Tibial artery (tissue), 4 donors: ENCODE measurements around the gene APMAP.
A peak's percentile ranks its signal among the peaks of the same experiment; 100 is the strongest.

Source experiments
- DNase-seq, 2 donors: peaks; one replicate each; pipeline ENCODE4 v3.0.0-alpha.2; 2019
- H3K27ac ChIP-seq, 2 donors: fragments of 200-600 bp; sonication (generic) in 1 of 2; 1 replicate in 1 of 2; 2 replicates in 1 of 2; pipeline ENCODE4 v1.5.1; 2018 to 2019; ENCODE audit warnings: mild to moderate bottlenecking in 1 of 2
- H3K27me3 ChIP-seq, 2 donors: fragments of 200-600 bp; sonication (generic) in 1 of 2; one replicate each; pipeline versions ENCODE4 v1.5.1 to v1.6.0; 2016 to 2019
- H3K36me3 ChIP-seq, 3 donors: fragments of 200-600 bp; sonication (generic) in 2 of 3; one replicate each; pipeline ENCODE4 v1.5.1; 2016 to 2019; ENCODE audit warnings: mild to moderate bottlenecking in 2 of 3
- H3K4me1 ChIP-seq, 4 donors: fragments of 200-600 bp; sonication (generic) in 2 of 4; 1 replicate in 3 of 4; 2 replicates in 1 of 4; pipeline ENCODE4 v1.5.1; 2016 to 2019
- H3K4me3 ChIP-seq, 2 donors: fragments of 200-600 bp; sonication (generic) in 1 of 2; 1 replicate in 1 of 2; 2 replicates in 1 of 2; pipeline ENCODE4 v1.5.1; 2018 to 2019; ENCODE audit warnings: mild to moderate bottlenecking in 2 of 2
- H3K9me3 ChIP-seq, 3 donors: fragments of 200-600 bp; sonication (generic) in 1 of 3; one replicate each; pipeline ENCODE4 v1.5.1; 2016 to 2019
- intact Hi-C: fragments of 100-400 bp; cut with DNase I; formaldehyde crosslinking; loops from one replicate; pipeline ENCODE4 v1.15.0; 2023; ENCODE audit warnings: low total_unique reads
- TF ChIP-seq, protein P1 (sequence below), 2 experiments: fragments of 200-600 bp in 1 of 2; fragments of 450-650 bp in 1 of 2; IDR thresholded peaks; one replicate each; pipeline ENCODE4 v1.5.1; 2017 to 2019; ENCODE audit warnings: antibody characterized with exemption in 2 of 2, mild to moderate bottlenecking in 1 of 2, moderate library complexity in 1 of 2

APMAP gene

DNA sequence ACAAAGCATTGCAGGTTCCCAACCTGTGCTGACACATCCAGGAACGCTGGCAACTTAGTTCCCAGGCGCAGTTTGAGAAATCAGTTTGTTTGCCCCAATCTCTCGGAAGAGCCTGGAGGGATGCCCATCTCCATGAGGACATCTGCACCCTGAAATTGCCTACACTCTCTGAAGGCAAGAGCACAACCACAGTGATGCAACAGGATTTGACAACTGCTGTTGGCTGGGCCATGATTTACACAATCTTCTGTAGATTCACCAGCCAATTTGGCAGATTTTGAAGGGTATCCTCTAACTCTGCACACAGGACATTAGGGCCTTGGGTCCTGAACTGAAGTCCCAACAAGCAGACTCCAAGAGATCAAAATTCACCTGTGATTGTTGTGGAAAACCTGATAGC lies 3.4 kb downstream of the APMAP start:
- Histone ChIP-seq H3K4me1 (peaks cover 0 to 22% (median 15%) of the 10 kb centered on the region in 4 donors), H3K27me3 (no peaks in the 10 kb centered on the region), H3K9me3 (no peaks in the 10 kb centered on the region), H3K27ac (no peak overlapping the region), H3K36me3 (peaks cover 0 to 4% (median 0%) of the 10 kb centered on the region in 3 donors), H3K4me3 (no peak overlapping the region)
- TF ChIP-seq, protein P1, sequence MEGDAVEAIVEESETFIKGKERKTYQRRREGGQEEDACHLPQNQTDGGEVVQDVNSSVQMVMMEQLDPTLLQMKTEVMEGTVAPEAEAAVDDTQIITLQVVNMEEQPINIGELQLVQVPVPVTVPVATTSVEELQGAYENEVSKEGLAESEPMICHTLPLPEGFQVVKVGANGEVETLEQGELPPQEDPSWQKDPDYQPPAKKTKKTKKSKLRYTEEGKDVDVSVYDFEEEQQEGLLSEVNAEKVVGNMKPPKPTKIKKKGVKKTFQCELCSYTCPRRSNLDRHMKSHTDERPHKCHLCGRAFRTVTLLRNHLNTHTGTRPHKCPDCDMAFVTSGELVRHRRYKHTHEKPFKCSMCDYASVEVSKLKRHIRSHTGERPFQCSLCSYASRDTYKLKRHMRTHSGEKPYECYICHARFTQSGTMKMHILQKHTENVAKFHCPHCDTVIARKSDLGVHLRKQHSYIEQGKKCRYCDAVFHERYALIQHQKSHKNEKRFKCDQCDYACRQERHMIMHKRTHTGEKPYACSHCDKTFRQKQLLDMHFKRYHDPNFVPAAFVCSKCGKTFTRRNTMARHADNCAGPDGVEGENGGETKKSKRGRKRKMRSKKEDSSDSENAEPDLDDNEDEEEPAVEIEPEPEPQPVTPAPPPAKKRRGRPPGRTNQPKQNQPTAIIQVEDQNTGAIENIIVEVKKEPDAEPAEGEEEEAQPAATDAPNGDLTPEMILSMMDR (IDR thresholded peaks at IDR 0.05): no peak
- intact Hi-C loops: no loop called here
- DNase-seq: no peak

DNA sequence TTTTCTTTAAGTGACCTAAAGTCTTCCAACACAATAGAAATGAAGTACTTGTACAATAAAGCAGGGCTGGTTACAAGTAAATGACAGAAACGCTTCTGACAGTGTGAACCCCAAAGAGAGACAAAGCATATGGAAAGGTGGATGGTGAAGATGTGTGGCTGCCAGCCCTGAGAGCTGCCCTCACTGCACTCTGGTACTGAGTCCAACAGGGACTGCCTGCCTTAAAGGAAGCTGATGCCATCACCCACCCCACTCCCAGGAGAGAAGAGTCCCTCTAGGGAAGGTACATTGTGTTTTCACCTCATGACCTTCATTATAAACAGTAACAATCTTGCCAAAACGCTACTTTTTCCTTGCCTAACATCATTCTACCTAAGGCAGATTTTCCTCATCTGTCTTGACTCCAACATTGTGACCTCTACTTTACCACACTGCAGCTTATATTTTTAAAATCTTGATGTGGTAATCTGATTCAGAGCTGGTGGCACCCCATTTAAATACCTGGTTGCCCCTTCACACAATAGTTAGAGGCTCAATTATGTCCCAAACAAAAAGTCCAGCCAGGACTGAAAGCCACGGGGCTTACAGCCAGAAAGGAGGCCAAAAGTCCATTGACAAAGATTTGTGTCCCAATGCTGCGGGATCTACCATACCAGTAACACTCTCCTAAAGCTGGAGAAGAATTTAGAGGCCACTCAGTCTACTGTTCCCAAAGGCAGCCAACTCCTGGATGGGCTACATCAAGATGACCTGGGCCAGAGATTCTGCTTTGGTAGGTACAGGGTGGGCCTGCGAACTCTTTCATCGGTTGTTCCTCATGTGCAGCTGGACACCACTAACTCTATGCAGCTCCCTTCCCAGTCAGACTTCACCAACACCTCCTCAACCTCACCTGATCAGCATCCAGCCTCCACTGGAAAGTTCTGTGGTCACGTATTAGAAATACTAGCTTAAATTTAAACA lies 4.4 kb downstream of the APMAP start:
- TF ChIP-seq, protein P1 (IDR thresholded peaks at IDR 0.05): no peak
- no peak overlapping the region for H3K4me3 ChIP-seq
- H3K36me3 ChIP-seq: peaks cover 4 to 9% (median 8%) of the 10 kb centered on the region in 3 donors
- H3K4me1 ChIP-seq: peaks cover 0 to 14% (median 10%) of the 10 kb centered on the region in 4 donors
- intact Hi-C loops: no loop called here
- no peaks in the 10 kb centered on the region for H3K27me3 ChIP-seq
- no peaks in the 10 kb centered on the region for H3K9me3 ChIP-seq
- no peak for DNase-seq
- H3K27ac ChIP-seq: no peak overlapping the region

DNA sequence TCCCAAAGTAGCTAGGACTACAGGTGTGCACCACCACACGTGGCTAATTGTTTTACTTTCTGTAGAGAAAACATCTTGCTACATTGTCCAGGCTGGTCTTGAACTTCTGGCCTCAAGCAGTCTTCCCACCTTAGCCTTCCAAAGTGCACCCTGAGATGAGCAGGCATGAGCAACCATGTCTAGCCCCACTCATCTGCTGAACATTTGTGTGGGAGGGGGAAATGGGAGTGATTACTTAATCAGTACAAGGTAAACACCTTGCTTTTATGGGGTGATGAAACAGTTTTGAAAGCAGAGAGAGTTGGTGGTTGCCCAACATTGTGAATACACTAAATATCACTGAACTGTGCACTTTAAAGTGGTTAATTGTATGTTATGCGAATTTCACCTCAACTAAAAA lies 5.3 kb downstream of the APMAP start:
- no peaks in the 10 kb centered on the region for H3K9me3 ChIP-seq
- H3K4me3 ChIP-seq: no peak overlapping the region
- DNase-seq: no peak
- H3K27ac ChIP-seq: no peak overlapping the region
- peaks cover 0 to 13% (median 10%) of the 10 kb centered on the region in 4 donors for H3K4me1 ChIP-seq
- TF ChIP-seq, protein P1 (IDR thresholded peaks at IDR 0.05): no peak
- intact Hi-C loops: no loop called here
- no peaks in the 10 kb centered on the region for H3K27me3 ChIP-seq
- peaks cover 8 to 14% (median 14%) of the 10 kb centered on the region in 3 donors for H3K36me3 ChIP-seq

DNA sequence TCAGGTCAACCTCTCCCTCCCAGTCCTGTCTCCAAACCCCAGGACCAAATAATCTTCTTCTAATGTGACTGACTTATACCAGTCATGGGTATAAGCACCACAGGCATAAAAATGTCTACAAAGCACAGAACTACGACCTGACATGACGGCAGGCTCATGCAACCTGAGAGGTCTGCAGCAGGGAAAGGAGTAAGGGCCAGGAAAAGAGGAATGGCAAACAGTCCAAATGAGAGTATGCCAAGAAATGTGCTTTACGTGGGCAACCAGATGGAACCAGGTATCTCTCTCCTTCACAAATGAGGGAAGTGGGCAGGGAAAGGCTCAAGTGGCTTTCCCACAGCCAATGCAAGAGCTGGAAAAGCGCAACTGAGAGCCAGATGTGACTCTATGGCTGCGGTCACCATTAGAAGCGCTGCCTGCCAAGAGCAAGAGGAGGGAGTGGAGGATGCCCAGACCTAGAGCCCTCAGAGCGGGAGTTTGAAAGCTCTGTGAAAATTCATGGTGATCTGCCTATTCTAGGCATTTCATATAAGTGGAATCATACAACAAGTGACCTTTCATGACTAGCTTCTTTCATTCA lies 6.0 kb downstream of the APMAP start:
- TF ChIP-seq, protein P1 (IDR thresholded peaks at IDR 0.05): no peak
- no peaks in the 10 kb centered on the region for H3K27me3 ChIP-seq
- H3K27ac ChIP-seq: no peak overlapping the region
- peak in 1 of 2 donors; percentile 43 for DNase-seq
- peaks cover 0 to 8% (median 6%) of the 10 kb centered on the region in 4 donors for H3K4me1 ChIP-seq
- H3K4me3 ChIP-seq: no peak overlapping the region
- intact Hi-C loops: no loop called here
- H3K36me3 ChIP-seq: peaks cover 8 to 22% (median 21%) of the 10 kb centered on the region in 3 donors
- H3K9me3 ChIP-seq: no peaks in the 10 kb centered on the region

DNA sequence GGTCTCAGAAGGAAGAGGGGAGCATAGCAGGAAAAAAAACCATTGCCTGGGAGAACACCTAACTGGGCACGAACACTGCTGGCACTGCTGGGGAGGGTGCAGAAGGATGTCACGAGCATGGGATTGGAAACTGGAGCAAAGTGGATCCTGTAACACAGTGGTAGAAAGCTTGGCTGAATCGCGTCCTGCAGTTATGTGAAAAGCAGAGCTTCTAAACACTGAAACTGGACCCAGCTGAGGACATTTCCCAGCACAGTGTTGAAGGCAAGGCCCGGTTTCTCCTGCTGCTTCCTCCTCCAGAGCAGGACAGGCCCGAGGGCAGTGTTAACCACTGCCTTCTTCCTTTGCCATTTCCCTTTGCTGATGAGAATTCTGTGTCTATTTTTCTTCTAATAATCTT lies 6.7 kb downstream of the APMAP start:
- Histone ChIP-seq H3K27me3 (no peaks in the 10 kb centered on the region), H3K9me3 (no peaks in the 10 kb centered on the region), H3K4me3 (no peak overlapping the region), H3K36me3 (peaks cover 13 to 29% (median 26%) of the 10 kb centered on the region in 3 donors), H3K4me1 (peaks cover 0 to under 1% (median under 1%) of the 10 kb centered on the region in 4 donors), H3K27ac (no peak overlapping the region)
- peak in 1 of 2 donors; percentile 43 for DNase-seq
- intact Hi-C loops: no loop called here
- TF ChIP-seq, protein P1 (IDR thresholded peaks at IDR 0.05): no peak
